ENCODE data around the gene COMMD1. TPM values are rescaled to one million over a fixed set of nuclear protein-coding genes. Genes with fewer than 3 reads are reported as not detected.

The COMMD1 gene
- total RNA-seq, 1 experiment from 2014 or later = 24.7 TPM

DNA sequence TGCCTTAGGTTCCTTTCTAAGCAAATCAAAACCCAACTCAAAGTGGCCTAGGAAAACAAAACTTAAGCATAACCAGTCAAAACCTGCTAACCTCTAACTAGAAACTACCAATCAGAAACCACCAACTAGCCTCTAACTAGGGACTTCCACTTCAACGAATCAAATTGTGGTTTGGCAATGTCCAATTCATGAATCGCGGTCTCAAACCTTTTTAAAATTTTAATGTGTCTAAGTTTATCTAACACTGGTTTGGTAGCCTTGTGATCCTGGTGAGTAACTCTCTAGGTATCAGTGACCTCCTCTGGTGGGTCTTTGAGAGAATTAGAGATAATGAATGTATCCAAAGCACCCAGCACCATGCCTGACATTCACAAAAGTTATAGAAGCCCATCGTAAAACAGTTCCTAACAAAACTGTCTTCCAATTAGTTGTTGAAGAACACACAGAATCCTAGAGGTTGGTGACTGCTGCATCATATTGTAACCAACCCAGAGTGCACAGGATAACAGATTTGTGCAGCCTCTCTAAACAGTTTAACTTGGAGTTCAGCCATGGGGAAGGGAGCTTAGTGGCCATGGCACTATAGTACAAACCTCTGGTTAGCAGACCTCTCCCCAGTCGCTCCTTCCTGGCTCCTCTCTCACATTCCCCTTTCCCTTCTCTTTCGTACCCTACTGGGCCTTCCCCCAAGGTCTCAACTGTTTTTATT, 245.3 kb downstream of the COMMD1 start:
- Mint-ChIP-seq H3K4me3 (0 out of 2 replicates have a peak overlapping the region, but pooled peaks have one; percentile 26), H3K27me3 (ENCODE audit: low read depth) (no peaks in the 10 kb centered on the region), H3K9me3 (peaks cover 10% of the 10 kb centered on the region), H3K4me1 (peaks cover 18% of the 10 kb centered on the region), H3K27ac (peak overlapping the region; percentile 88; the same call in 1 of the 2 replicates), H3K36me3 (peaks cover 8% of the 10 kb centered on the region)
- DNase-seq (ENCODE audit: low spot score) (no peak), ATAC-seq (peak; percentile 86)
- POLR2A ChIA-PET = no interaction called here
- CTCF ChIA-PET = interaction anchor here (1.0 kb wide), 1 partner anchor 13 kb away, joined by 3 read pairs; no protein-coding TSS in a partner anchor
- TF ChIP-seq ZNF396 (CRISPR knock-in tag; IDR thresholded peaks at IDR 0.05; ENCODE audit: borderline replicate concordance) = no peak
- no peak for TF ChIP-seq EMX1 (CRISPR knock-in tag; IDR thresholded peaks at IDR 0.05)
- no peak for TF ChIP-seq CTCF (IDR thresholded peaks at IDR 0.05)
- TF ChIP-seq OVOL2 (CRISPR knock-in tag; IDR thresholded peaks at IDR 0.05; ENCODE audit: borderline replicate concordance) = no peak
- TF ChIP-seq ATF2 (CRISPR knock-in tag; IDR thresholded peaks at IDR 0.05; ENCODE audit: borderline replicate concordance, low read depth) = no peak
- TF ChIP-seq, protein P1, sequence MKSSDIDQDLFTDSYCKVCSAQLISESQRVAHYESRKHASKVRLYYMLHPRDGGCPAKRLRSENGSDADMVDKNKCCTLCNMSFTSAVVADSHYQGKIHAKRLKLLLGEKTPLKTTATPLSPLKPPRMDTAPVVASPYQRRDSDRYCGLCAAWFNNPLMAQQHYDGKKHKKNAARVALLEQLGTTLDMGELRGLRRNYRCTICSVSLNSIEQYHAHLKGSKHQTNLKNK (CRISPR knock-in tag; IDR thresholded peaks at IDR 0.05) = no peak
- no peak for TF ChIP-seq USF1 (CRISPR knock-in tag; IDR thresholded peaks at IDR 0.05)

GRCh38 chr2:62151306-62151638, 245.8 kb downstream of the COMMD1 start:
- Mint-ChIP-seq H3K4me3 (0 out of 2 replicates have a peak overlapping the region, but pooled peaks have one; percentile 26), H3K27ac (peak overlapping the region; percentile 88; the same call in 1 of the 2 replicates), H3K36me3 (peaks cover 8% of the 10 kb centered on the region), H3K4me1 (peaks cover 18% of the 10 kb centered on the region), H3K9me3 (peaks cover 10% of the 10 kb centered on the region), H3K27me3 (ENCODE audit: low read depth) (no peaks in the 10 kb centered on the region)
- ChIA-PET POLR2A (no interaction called here), CTCF (interaction anchor here (1.0 kb wide), 1 partner anchor 12 kb away, joined by 3 read pairs; no protein-coding TSS in a partner anchor)
- DNase-seq (ENCODE audit: low spot score) (no peak), ATAC-seq (peak; percentile 48; the same call in 1 of the 2 replicates)
- no peak for TF ChIP-seq ZNF416 (CRISPR knock-in tag; IDR thresholded peaks at IDR 0.05)
- no peak for TF ChIP-seq PRDM15 (CRISPR knock-in tag; IDR thresholded peaks at IDR 0.05)
- TF ChIP-seq, protein P2, sequence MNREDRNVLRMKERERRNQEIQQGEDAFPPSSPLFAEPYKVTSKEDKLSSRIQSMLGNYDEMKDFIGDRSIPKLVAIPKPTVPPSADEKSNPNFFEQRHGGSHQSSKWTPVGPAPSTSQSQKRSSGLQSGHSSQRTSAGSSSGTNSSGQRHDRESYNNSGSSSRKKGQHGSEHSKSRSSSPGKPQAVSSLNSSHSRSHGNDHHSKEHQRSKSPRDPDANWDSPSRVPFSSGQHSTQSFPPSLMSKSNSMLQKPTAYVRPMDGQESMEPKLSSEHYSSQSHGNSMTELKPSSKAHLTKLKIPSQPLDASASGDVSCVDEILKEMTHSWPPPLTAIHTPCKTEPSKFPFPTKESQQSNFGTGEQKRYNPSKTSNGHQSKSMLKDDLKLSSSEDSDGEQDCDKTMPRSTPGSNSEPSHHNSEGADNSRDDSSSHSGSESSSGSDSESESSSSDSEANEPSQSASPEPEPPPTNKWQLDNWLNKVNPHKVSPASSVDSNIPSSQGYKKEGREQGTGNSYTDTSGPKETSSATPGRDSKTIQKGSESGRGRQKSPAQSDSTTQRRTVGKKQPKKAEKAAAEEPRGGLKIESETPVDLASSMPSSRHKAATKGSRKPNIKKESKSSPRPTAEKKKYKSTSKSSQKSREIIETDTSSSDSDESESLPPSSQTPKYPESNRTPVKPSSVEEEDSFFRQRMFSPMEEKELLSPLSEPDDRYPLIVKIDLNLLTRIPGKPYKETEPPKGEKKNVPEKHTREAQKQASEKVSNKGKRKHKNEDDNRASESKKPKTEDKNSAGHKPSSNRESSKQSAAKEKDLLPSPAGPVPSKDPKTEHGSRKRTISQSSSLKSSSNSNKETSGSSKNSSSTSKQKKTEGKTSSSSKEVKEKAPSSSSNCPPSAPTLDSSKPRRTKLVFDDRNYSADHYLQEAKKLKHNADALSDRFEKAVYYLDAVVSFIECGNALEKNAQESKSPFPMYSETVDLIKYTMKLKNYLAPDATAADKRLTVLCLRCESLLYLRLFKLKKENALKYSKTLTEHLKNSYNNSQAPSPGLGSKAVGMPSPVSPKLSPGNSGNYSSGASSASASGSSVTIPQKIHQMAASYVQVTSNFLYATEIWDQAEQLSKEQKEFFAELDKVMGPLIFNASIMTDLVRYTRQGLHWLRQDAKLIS (CRISPR knock-in tag; IDR thresholded peaks at IDR 0.05; ENCODE audit: borderline replicate concordance) = no peak
- TF ChIP-seq ZNF138 (CRISPR knock-in tag; conservative IDR thresholded peaks at IDR 0.05) = no peak
- no peak for TF ChIP-seq SMAD3 (CRISPR knock-in tag; IDR thresholded peaks at IDR 0.05; ENCODE audit: borderline replicate concordance)
- no peak for TF ChIP-seq NFYB (CRISPR knock-in tag; conservative IDR thresholded peaks at IDR 0.05; ENCODE audit: low read depth)
- TF ChIP-seq, protein P3, sequence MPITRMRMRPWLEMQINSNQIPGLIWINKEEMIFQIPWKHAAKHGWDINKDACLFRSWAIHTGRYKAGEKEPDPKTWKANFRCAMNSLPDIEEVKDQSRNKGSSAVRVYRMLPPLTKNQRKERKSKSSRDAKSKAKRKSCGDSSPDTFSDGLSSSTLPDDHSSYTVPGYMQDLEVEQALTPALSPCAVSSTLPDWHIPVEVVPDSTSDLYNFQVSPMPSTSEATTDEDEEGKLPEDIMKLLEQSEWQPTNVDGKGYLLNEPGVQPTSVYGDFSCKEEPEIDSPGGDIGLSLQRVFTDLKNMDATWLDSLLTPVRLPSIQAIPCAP (CRISPR knock-in tag; IDR thresholded peaks at IDR 0.05) = no peak
- TF ChIP-seq NFE2L1 (CRISPR knock-in tag; IDR thresholded peaks at IDR 0.05) = no peak
- TF ChIP-seq ATF1 (CRISPR knock-in tag; IDR thresholded peaks at IDR 0.05) = no peak
- no peak for TF ChIP-seq TEAD4 (CRISPR knock-in tag; IDR thresholded peaks at IDR 0.05)
- TF ChIP-seq ZNF317 (CRISPR knock-in tag; IDR thresholded peaks at IDR 0.05; ENCODE audit: borderline replicate concordance, low read depth) = no peak
- no peak for TF ChIP-seq RELA (CRISPR knock-in tag; IDR thresholded peaks at IDR 0.05; ENCODE audit: borderline replicate concordance)
- no peak for TF ChIP-seq GRHL2 (CRISPR knock-in tag; IDR thresholded peaks at IDR 0.05; ENCODE audit: insufficient replicate concordance, severe bottlenecking)
- no peak for TF ChIP-seq HMGA2 (CRISPR knock-in tag; IDR thresholded peaks at IDR 0.05)

Measured in WTC11 (cell line).